K562 (cell line): ENCODE measurements around the gene KASH5. TPM values are rescaled to one million over a fixed set of nuclear protein-coding genes. Genes with fewer than 3 reads are reported as not detected.
A peak's percentile ranks its signal among the peaks of the same experiment; 100 is the strongest.

Experiments used
- ARNT ChIP-seq, 2 experiments: fragments of 450-650 bp; IDR thresholded peaks; 2 replicates each; pipeline ENCODE4 v1.6.1; 2016; ENCODE audit warnings: mild to moderate bottlenecking in 1 of 2
- BCOR ChIP-seq: fragments of 450-650 bp; IDR thresholded peaks from 2 replicates; pipeline ENCODE4 v1.6.1; 2016
- EGR1 ChIP-seq: fragments of 450-650 bp; conservative IDR thresholded peaks from 2 replicates; pipeline ENCODE4 v1.6.1; 2017; ENCODE audit warnings: mild to moderate bottlenecking
- EP400 ChIP-seq: fragments of 450-650 bp; IDR thresholded peaks from 2 replicates; pipeline ENCODE4 v1.6.1; 2017; ENCODE audit warnings: antibody characterized with exemption, mild to moderate bottlenecking, moderate library complexity
- ERF ChIP-seq: fragments of 450-650 bp; formaldehyde crosslinking; IDR thresholded peaks from 2 replicates; pipeline ENCODE4 v1.4.0; 2020; ENCODE audit warnings: mild to moderate bottlenecking, mixed read lengths
- ETV1 ChIP-seq: fragments of 450-650 bp; conservative IDR thresholded peaks from 2 replicates; pipeline ENCODE4 v1.6.1; 2016; ENCODE audit warnings: missing genetic modification characterization, control low read depth, low read depth, missing compliant biosample characterization
- ETV5 ChIP-seq: sonication (generic); formaldehyde crosslinking; IDR thresholded peaks from 2 replicates; pipeline ENCODE4 v1.4.0; 2020; ENCODE audit warnings: low read depth, mild to moderate bottlenecking, missing genetic modification reagents
- FOXK2 ChIP-seq, 2 experiments: fragments of 450-650 bp; IDR thresholded peaks in 1 of 2; conservative IDR thresholded peaks in 1 of 2; 2 replicates each; pipeline ENCODE4 v1.6.1; 2016; ENCODE audit warnings: low read depth in 2 of 2, mild to moderate bottlenecking in 1 of 2
- GATA2 ChIP-seq: sonication (generic); formaldehyde crosslinking; IDR thresholded peaks from 2 replicates; pipeline ENCODE4 v1.4.0; 2020; ENCODE audit warnings: mild to moderate bottlenecking, missing genetic modification reagents
- KDM1A ChIP-seq, 2 experiments: fragments of 450-650 bp; IDR thresholded peaks; 2 replicates each; pipeline ENCODE4 v1.6.1; 2016; ENCODE audit warnings: mild to moderate bottlenecking in 2 of 2
- KHSRP ChIP-seq: fragments of 450-650 bp; IDR thresholded peaks from 2 replicates; pipeline ENCODE4 v1.6.1; 2017
- MBD2 ChIP-seq: sonication (generic); IDR thresholded peaks from 2 replicates; pipeline ENCODE4 v1.6.1; 2016; ENCODE audit warnings: low read depth, borderline replicate concordance
- MTA1 ChIP-seq: fragments of 450-650 bp; IDR thresholded peaks from 2 replicates; pipeline ENCODE4 v1.6.1; 2017; ENCODE audit warnings: borderline replicate concordance
- NBN ChIP-seq: fragments of 450-650 bp; IDR thresholded peaks from 2 replicates; pipeline ENCODE4 v1.6.1; 2016; ENCODE audit warnings: low read depth, mild to moderate bottlenecking
- NFXL1 ChIP-seq: fragments of 450-650 bp; formaldehyde crosslinking; IDR thresholded peaks from 2 replicates; pipeline ENCODE4 v1.4.0; 2021; ENCODE audit warnings: mild to moderate bottlenecking
- SMAD1 ChIP-seq: fragments of 150-350 bp; IDR thresholded peaks from 2 replicates; pipeline ENCODE4 v1.6.1; 2014; ENCODE audit warnings: low read length, low read depth; ENCODE audit not compliant: partially characterized antibody
- SMAD4 ChIP-seq: fragments of 250-450 bp; sonication (Bioruptor Pico); conservative IDR thresholded peaks from 2 replicates; pipeline ENCODE4 v1.8.0; 2021; ENCODE audit warnings: inconsistent platforms, mild to moderate bottlenecking, moderate library complexity
- SMARCE1 ChIP-seq: fragments of 450-650 bp; IDR thresholded peaks from 2 replicates; pipeline ENCODE4 v1.7.1; 2016; ENCODE audit warnings: mild to moderate bottlenecking
- SP2 ChIP-seq: IDR thresholded peaks from 2 replicates; pipeline ENCODE4 v1.6.1; 2011; ENCODE audit warnings: mild to moderate bottlenecking, low read depth, low read length, moderate library complexity; ENCODE audit not compliant: poor library complexity, severe bottlenecking; ENCODE audit errors: extremely low read depth
- ZNF121 ChIP-seq: sonication (generic); formaldehyde crosslinking; conservative IDR thresholded peaks from 2 replicates; pipeline ENCODE4 v1.8.0; 2022; ENCODE audit warnings: missing genetic modification reagents
- ZNF239 ChIP-seq: fragments of 250-450 bp; sonication (Bioruptor Pico); IDR thresholded peaks from 2 replicates; pipeline ENCODE4 v1.4.0; 2020; ENCODE audit warnings: mild to moderate bottlenecking
- polyA plus RNA-seq, 8 experiments: library from polyadenylated mRNA; depleted of rRNA in 4 of 8; stranded (reverse) in 5 of 8; unstranded in 3 of 8; fragments of >200 nt; fragmentation: Nextera tagmentation in 2 of 8; fragmentation: Illumina TruSeq in 1 of 8; extraction: Ambion mirVana in 2 of 8; extraction: Trizol in 1 of 8; gene quantifications; 2 replicates each; pipeline versions ENCODE4 v1.2.1 to v1.2.3, GENCODE V29; 2011 to 2014; ENCODE audit warnings: inconsistent platforms in 1 of 8, missing spikeins in 1 of 8
- total RNA-seq, 7 experiments: library from RNA; depleted of rRNA in 6 of 7; stranded (reverse); fragments of >200 nt in 6 of 7; fragmentation: Illumina TruSeq in 2 of 7; extraction: Trizol in 2 of 7; gene quantifications; 2 replicates each; pipeline versions ENCODE4 v1.2.1 to v1.2.3, GENCODE V29; 2011 to 2021; ENCODE audit warnings: low replicate concordance in 1 of 7
- TF ChIP-seq, protein P1 (sequence below): fragments of 450-650 bp; formaldehyde crosslinking; IDR thresholded peaks from 2 replicates; pipeline ENCODE4 v1.4.0; 2022; ENCODE audit warnings: missing genetic modification characterization
- TF ChIP-seq, protein P2 (sequence below): sonication (generic); formaldehyde crosslinking; IDR thresholded peaks from 2 replicates; pipeline ENCODE4 v1.8.1; 2023; ENCODE audit warnings: mild to moderate bottlenecking, missing genetic modification reagents
- TF ChIP-seq, protein P3 (sequence below), 2 experiments: fragments of 450-650 bp in 1 of 2; sonication (generic) in 1 of 2; formaldehyde crosslinking; conservative IDR thresholded peaks; 2 replicates each; pipeline versions ENCODE4 v1.4.0 to v1.8.1; 2020 to 2022; ENCODE audit warnings: mild to moderate bottlenecking in 1 of 2, missing genetic modification reagents in 1 of 2
- TF ChIP-seq, protein P4 (sequence below), 2 experiments: fragments of 450-650 bp in 1 of 2; sonication (generic) in 1 of 2; formaldehyde crosslinking in 1 of 2; IDR thresholded peaks in 1 of 2; conservative IDR thresholded peaks in 1 of 2; 2 replicates each; pipeline versions ENCODE4 v1.6.1 to v1.8.1; 2016 to 2023; ENCODE audit warnings: mild to moderate bottlenecking in 2 of 2, moderate library complexity in 2 of 2, inconsistent platforms in 1 of 2, missing genetic modification reagents in 1 of 2

KASH5 gene
- total and polyA plus RNA-seq, 9 of the 15 experiments (the other 6 are each of a cell fraction or from before 2014, with no cell fraction given) = 0.07 to 0.84 (median 0.34) TPM; not detected in 1

DNA sequence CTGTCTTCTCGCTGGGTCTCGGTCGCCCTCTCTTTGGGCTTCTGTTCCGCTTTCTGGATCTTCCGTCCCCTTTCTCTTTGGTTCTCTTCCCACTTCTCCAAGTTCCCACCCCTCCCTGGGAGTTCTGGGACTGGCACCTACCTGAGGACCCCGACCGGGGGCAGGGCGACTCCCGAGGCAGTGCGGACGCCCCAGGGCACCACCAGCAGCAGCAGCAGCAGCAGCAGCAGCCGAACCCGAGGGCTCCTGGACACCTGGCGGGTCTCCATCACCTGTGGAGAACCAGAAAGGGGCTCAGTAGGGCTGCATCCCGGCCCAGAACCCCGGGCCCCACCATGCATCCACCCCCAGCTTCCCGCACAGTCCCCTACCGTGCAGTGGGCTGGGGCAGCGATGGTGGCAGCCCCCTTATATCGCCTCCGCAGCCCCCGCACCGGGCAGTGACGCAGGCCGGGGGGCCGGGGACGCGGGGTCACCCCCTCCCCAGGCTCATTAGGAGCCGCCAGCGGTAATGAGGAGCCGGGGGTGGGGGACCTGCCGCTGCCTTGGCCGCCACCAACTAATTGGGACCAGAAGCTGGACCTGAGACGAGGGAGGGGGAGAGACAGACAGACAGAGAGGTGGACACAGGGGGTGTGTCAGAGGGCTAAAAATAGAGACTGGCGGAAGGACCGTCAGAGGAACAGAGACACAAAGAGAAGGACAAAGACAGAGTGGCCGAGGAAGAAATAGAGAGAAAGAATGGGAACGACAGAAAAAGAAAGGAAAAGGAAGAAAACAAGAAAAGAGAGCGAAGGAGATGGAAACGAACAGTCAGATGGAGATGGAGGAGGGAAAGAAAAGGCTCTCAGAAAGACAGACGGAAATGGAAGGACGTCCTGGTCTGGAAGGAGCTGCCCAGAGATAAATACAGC lies 35.3 kb downstream of the KASH5 start, which contains the start of gene PTH2 (continued):
- TF ChIP-seq, protein P1, sequence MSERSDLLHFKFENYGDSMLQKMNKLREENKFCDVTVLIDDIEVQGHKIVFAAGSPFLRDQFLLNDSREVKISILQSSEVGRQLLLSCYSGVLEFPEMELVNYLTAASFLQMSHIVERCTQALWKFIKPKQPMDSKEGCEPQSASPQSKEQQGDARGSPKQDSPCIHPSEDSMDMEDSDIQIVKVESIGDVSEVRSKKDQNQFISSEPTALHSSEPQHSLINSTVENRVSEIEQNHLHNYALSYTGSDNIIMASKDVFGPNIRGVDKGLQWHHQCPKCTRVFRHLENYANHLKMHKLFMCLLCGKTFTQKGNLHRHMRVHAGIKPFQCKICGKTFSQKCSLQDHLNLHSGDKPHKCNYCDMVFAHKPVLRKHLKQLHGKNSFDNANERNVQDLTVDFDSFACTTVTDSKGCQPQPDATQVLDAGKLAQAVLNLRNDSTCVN (CRISPR knock-in tag) = peak; percentile 74; the same call in 1 of the 2 replicates
- TF ChIP-seq SMARCE1 (0 out of 2 replicates have a peak, but pooled peaks have one; percentile 35), ARNT (IDR thresholded peaks at IDR 0.05) (peak in 1 of 2 experiments; percentile 48; a peak in 1 of 4 replicates), KHSRP (no peak), MTA1 (peak; percentile 57; the same call in 1 of the 2 replicates), ETV5 (CRISPR knock-in tag) (no peak), FOXK2 (conservative IDR thresholded peaks at IDR 0.05 in 1 of 2, IDR thresholded peaks at IDR 0.05 in 1 of 2; ENCODE audit: low read depth in 2 of 2) (peak in 1 of 2 experiments; percentile 56; a peak in 1 of 4 replicates), ETV1 (peak; percentile 22; the same call in 1 of the 2 replicates), SP2 (no peak), GATA2 (CRISPR knock-in tag) (no peak), EP400 (no peak), NFXL1 (CRISPR knock-in tag) (no peak), ZNF121 (no peak), KDM1A (IDR thresholded peaks at IDR 0.05) (peak in 1 of 2 experiments; percentile 30; a peak in 1 of 4 replicates), ERF (no peak), EGR1 (0 out of 2 replicates have a peak, but pooled peaks have one; percentile 6), SMAD1 (no peak), SMAD4 (CRISPR knock-in tag) (0 out of 2 replicates have a peak, but pooled peaks have one; percentile 29), BCOR (peak; percentile 73), NBN (0 out of 2 replicates have a peak, but pooled peaks have one; percentile 69), ZNF239 (CRISPR knock-in tag) (no peak), MBD2 (no peak)
- TF ChIP-seq, protein P2, sequence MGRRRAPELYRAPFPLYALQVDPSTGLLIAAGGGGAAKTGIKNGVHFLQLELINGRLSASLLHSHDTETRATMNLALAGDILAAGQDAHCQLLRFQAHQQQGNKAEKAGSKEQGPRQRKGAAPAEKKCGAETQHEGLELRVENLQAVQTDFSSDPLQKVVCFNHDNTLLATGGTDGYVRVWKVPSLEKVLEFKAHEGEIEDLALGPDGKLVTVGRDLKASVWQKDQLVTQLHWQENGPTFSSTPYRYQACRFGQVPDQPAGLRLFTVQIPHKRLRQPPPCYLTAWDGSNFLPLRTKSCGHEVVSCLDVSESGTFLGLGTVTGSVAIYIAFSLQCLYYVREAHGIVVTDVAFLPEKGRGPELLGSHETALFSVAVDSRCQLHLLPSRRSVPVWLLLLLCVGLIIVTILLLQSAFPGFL (CRISPR knock-in tag) = no peak
- TF ChIP-seq, protein P3, sequence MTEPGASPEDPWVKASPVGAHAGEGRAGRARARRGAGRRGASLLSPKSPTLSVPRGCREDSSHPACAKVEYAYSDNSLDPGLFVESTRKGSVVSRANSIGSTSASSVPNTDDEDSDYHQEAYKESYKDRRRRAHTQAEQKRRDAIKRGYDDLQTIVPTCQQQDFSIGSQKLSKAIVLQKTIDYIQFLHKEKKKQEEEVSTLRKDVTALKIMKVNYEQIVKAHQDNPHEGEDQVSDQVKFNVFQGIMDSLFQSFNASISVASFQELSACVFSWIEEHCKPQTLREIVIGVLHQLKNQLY (CRISPR knock-in tag; conservative IDR thresholded peaks at IDR 0.05) = no peak
- TF ChIP-seq, protein P4, sequence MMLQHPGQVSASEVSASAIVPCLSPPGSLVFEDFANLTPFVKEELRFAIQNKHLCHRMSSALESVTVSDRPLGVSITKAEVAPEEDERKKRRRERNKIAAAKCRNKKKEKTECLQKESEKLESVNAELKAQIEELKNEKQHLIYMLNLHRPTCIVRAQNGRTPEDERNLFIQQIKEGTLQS (IDR thresholded peaks at IDR 0.05) = peak; percentile 42; the same call in 1 of the 2 replicates
- TF ChIP-seq, protein P4 (CRISPR knock-in tag; conservative IDR thresholded peaks at IDR 0.05) = no peak
